Brain microvascular endothelial cell (primary cell): ENCODE results near the gene XPC.

Experiments
- DNase-seq: peaks from one replicate; pipeline ENCODE4 v3.0.0-alpha.2; 2020
- H3K27ac ChIP-seq: fragments of 250-450 bp; sonication (Bioruptor Pico); 2 replicates; pipeline ENCODE4 v1.5.1; 2020; ENCODE audit warnings: mild to moderate bottlenecking, moderate library complexity
- H3K27me3 ChIP-seq: fragments of 250-450 bp; sonication (Bioruptor Pico); replicated peaks from 2 replicates; pipeline ENCODE4 v1.5.1; 2020; ENCODE audit warnings: mild to moderate bottlenecking
- H3K36me3 ChIP-seq: fragments of 250-450 bp; sonication (Bioruptor Pico); replicated peaks from 2 replicates; pipeline ENCODE4 v1.5.1; 2020; ENCODE audit warnings: mild to moderate bottlenecking
- H3K4me3 ChIP-seq: 2 replicates; pipeline ENCODE4 v1.5.1; 2011; ENCODE audit warnings: low read depth, mild to moderate bottlenecking, control low read depth, low read length, moderate library complexity
- CTCF ChIP-seq: IDR thresholded peaks from 2 replicates; pipeline ENCODE4 v1.5.1; 2011; ENCODE audit warnings: low read depth, mild to moderate bottlenecking, moderate library complexity, low read length, control low read depth, inconsistent platforms; ENCODE audit errors: missing control alignments
- in situ Hi-C: cut with HindIII; loops from 2 replicates; pipeline ENCODE4 v1.10.0; 2017; ENCODE audit warnings: low sequenced_read_pairs, low pct_ligation_motif_present

The XPC gene

DNA sequence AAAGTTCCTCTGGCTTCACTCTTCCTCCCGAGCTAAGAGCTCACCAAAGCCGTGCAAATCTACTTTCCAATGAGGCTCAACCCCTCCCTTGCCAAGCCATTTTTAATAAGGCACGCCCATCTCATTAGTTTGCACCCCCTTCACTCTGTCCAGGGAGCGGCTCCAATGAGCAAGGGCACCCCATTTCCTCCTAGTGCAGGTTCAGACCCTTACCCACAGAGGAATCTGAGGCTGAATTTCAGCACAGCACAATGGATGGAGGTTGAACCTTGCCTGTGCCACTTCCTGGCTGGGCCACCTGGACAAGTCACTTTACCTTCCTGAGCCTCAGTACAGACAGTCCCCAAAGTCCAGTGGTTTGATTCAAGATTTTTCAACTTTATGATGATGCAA lies 25.4 kb downstream of the XPC start:
- Histone ChIP-seq H3K27ac (no peak overlapping the region), H3K27me3 (no peaks in the 10 kb centered on the region), H3K4me3 (no peak overlapping the region), H3K36me3 (peaks cover 38% of the 10 kb centered on the region)
- DNase-seq: no peak
- in situ Hi-C loops: no loop called here
- no peak for TF ChIP-seq CTCF

DNA sequence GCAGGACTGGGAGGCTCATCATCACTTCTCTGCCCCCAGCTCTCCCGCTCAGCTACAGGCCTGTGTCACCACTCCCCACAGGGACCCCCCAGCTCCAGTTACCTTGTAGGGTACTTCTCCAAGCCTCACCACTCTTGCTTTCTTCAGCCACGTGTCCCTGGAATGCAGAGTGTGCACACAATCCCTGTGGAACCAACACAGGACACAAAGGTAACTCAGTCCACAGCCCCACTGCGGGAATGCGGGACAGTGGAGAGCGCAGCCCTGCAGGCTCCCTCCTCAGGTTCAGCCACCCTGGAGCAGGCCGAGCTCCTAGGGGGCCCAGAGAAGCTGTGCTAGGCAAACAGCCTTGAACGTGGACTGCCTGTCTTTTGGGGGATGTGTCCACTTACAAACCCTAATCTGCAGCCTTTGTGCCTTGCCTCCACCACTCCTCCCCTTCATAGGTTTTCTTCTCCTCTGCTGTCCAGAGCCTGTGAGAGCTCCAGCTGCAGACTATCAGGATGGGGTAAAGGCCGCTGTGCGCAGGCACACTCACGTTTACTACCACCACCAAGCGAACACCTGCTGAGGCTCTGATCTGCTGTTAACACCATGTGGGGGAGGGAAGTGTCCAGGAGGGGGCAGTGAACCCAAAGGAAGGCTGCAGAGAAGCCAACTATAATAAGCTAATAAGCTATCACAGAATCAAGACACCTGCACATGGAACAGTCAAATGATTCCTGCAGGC lies 26.0 kb downstream of the XPC start:
- in situ Hi-C loops: no loop called here
- no peak overlapping the region for H3K27ac ChIP-seq
- TF ChIP-seq CTCF: peak; percentile 56
- no peak overlapping the region for H3K4me3 ChIP-seq
- H3K27me3 ChIP-seq: no peaks in the 10 kb centered on the region
- peaks cover 33% of the 10 kb centered on the region for H3K36me3 ChIP-seq
- no peak for DNase-seq

DNA sequence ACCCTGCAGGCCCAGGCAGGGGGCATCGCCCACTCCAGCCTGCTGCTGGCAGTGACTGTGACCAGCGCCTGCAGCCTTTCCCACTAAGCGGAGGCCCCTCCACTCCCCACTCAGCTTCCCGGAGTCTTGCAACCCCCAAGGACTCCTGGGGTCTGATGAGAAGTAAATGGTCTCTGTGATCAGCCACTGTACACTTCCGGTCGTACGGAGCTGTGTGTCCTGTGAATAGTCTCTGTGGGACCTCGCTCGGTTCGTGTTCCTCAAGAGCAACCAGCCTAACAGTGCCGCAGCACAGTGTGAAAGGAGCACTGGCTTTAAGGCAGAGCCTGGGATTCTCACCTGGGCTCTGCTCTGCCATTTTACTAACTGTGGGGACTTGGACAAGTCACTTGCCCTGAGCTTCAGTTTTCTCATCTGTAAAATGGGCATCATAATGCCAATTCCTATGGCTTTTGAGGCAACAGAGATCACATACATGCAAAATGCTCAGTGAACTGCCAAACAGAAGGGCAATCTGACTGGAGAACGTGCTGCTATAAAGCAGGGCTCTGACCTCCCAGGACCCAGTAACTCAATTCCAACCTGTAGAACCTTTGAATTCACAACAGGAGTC lies 26.8 kb downstream of the XPC start:
- H3K4me3 ChIP-seq: no peak overlapping the region
- no peak for DNase-seq
- TF ChIP-seq CTCF: no peak
- peaks cover 28% of the 10 kb centered on the region for H3K36me3 ChIP-seq
- no peaks in the 10 kb centered on the region for H3K27me3 ChIP-seq
- in situ Hi-C loops: no loop called here
- no peak overlapping the region for H3K27ac ChIP-seq

DNA sequence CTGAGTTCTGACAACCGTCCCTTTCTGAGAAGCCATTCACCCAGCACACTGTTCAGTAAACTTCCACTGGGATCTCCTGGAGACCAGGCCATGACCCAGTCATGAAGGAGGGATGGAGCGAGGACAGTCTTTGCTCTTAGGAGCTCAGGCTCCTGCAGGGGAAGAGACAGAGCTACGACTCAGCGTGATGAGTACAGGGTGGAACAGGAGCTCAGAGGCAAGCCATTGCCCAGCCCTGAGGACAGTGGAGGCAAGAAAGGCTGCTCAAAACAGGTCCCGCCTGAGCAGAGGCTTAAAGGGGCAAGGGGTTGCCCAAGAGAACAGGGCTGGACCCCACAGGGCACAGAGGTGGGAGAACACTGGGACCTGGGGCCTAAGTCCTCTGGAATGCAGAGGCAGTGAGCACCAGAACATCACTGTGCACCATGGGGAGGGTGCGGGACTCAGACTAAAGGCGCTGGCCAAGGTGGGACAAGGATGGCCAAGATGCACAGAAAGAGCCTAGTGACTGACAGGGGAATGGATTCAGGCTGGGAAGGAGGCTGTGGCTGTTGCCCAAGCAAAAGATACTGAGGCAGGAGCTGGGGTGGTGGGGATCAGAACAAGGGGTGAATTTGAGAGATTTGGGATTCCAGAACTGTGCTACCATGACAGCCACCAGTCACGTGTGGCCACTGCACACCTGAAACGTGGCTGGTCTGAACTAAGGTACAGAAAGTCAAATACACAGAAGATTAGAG lies 27.7 kb downstream of the XPC start:
- in situ Hi-C loops: no loop called here
- no peak for TF ChIP-seq CTCF
- peaks cover 21% of the 10 kb centered on the region for H3K36me3 ChIP-seq
- no peak for DNase-seq
- H3K27me3 ChIP-seq: no peaks in the 10 kb centered on the region
- no peak overlapping the region for H3K4me3 ChIP-seq
- H3K27ac ChIP-seq: no peak overlapping the region

GRCh38 chr3:14150078-14150477 lies 28.3 kb downstream of the XPC start:
- H3K4me3 ChIP-seq: no peak overlapping the region
- peaks cover 21% of the 10 kb centered on the region for H3K36me3 ChIP-seq
- in situ Hi-C loops: no loop called here
- H3K27ac ChIP-seq: no peak overlapping the region
- no peaks in the 10 kb centered on the region for H3K27me3 ChIP-seq
- TF ChIP-seq CTCF: no peak
- DNase-seq: no peak
